Bronchial epithelial cell (primary cell): ENCODE results near the gene PPFIA3. TPM values are rescaled to one million over a fixed set of nuclear protein-coding genes. Genes with fewer than 3 reads are reported as not detected.

Experiments
- DNase-seq: peaks from one replicate; pipeline ENCODE4 v3.0.0-alpha.2; 2010; ENCODE audit warnings: low read depth
- FAIRE-seq: peaks from 2 replicates; lab custom pipeline; 2011; peaks lifted over from hg19 to GRCh38; lab: Jason Lieb, UNC
- H3K27me3 ChIP-seq: 2 replicates; pipeline ENCODE4 v1.5.1; 2011; ENCODE audit warnings: low read length; ENCODE audit not compliant: control insufficient read depth, insufficient read depth
- H3K36me3 ChIP-seq: 2 replicates; pipeline ENCODE4 v1.5.1; 2011; ENCODE audit warnings: low read length; ENCODE audit not compliant: control insufficient read depth, insufficient read depth
- H3K4me3 ChIP-seq: 2 replicates; pipeline ENCODE4 v1.5.1; 2011; ENCODE audit warnings: mild to moderate bottlenecking, low read depth, low read length, control low read depth
- CTCF ChIP-seq: IDR thresholded peaks from 2 replicates; pipeline ENCODE4 v1.5.1; 2011; ENCODE audit warnings: mild to moderate bottlenecking, moderate library complexity, low read length, control low read depth, inconsistent platforms; ENCODE audit not compliant: insufficient read depth, severe bottlenecking
- total RNA-seq: library from RNA; depleted of rRNA; stranded (reverse); fragments of >200 nt; gene quantifications from 2 replicates; pipeline ENCODE4 v1.2.1, GENCODE V29; 2014

PPFIA3 gene
- total RNA-seq, 1 donor from 2014 or later = 1.3 TPM

- H3K36me3 ChIP-seq = peaks cover 13% of the 10 kb centered on the region
- no peak overlapping the region for H3K4me3 ChIP-seq
- no peak for DNase-seq
- TF ChIP-seq CTCF = no peak
- no peak for FAIRE-seq
- H3K27me3 ChIP-seq = no peaks in the 10 kb centered on the region
Observed at GRCh38 chr19:49111218-49111998, 7.9 kb upstream of the PPFIA3 start.

- Histone ChIP-seq H3K36me3 (peaks cover 1% of the 10 kb centered on the region), H3K27me3 (no peaks in the 10 kb centered on the region), H3K4me3 (peak within 1 kb of the TSS; percentile 68)
- DNase-seq (peak; percentile 47), FAIRE-seq (no peak)
- TF ChIP-seq CTCF = peak; percentile 60
Observed at GRCh38 chr19:49113762-49114629, 5.3 kb upstream of the PPFIA3 start, which contains the start of gene LIN7B. LIN7B (plus strand) TSS chr19:49114370; CDS start chr19:49114405, 35 bp downstream.

- TF ChIP-seq CTCF = no peak
- no peaks in the 10 kb centered on the region for H3K27me3 ChIP-seq
- no peak for FAIRE-seq
Observed at GRCh38 chr19:49114630-49115363, 4.5 kb upstream of the PPFIA3 start.

GRCh38 chr19:49116544-49116943 lies 2.8 kb upstream of the PPFIA3 start:
- DNase-seq (no peak), FAIRE-seq (peak; percentile 86)
- TF ChIP-seq CTCF = no peak

More at GRCh38 chr19:49114630-49115363, 4.5 kb upstream of the PPFIA3 start:
- DNase-seq = no peak
- H3K36me3 ChIP-seq = no peaks in the 10 kb centered on the region
- peak overlapping the region; percentile 68 for H3K4me3 ChIP-seq

GRCh38 chr19:49117677-49118564 lies 1.4 kb upstream of the PPFIA3 start:
- H3K27me3 ChIP-seq = no peaks in the 10 kb centered on the region
- TF ChIP-seq CTCF = no peak
- FAIRE-seq = no peak
- DNase-seq = no peak
- H3K4me3 ChIP-seq = peak overlapping the region; percentile 94
- no peaks in the 10 kb centered on the region for H3K36me3 ChIP-seq

More at GRCh38 chr19:49116544-49116943, 2.8 kb upstream of the PPFIA3 start:
- Histone ChIP-seq H3K36me3 (no peaks in the 10 kb centered on the region), H3K4me3 (no peak overlapping the region), H3K27me3 (no peaks in the 10 kb centered on the region)
